ENCODE data around the gene C16orf54. TPM values are rescaled to one million over a fixed set of nuclear protein-coding genes. Genes with fewer than 3 reads are reported as not detected.
"Not testable (repeated sequence)": the region's sequence is repeated elsewhere in the genome, so short reads cannot be mapped to it uniquely, and the experiment has no call there.

The C16orf54 gene
- total RNA-seq, 1 experiment from 2014 or later = 0.18 TPM

GRCh38 chr16:29694384-29695195 lies 51.2 kb downstream of the C16orf54 start:
- in situ Hi-C loops (cut with HindIII; ENCODE audit: low pct_unique_long_range_greater_than_20kb, low sequenced_read_pairs) = no loop called here

GRCh38 chr16:29692606-29693005 lies 53.2 kb downstream of the C16orf54 start:
- POLR2A ChIA-PET; H3K4me1 ChIP-seq (ENCODE audit: control insufficient read depth, insufficient read depth, low read length); H3K9me3 ChIP-seq (ENCODE audit: control insufficient read depth, insufficient read depth, low read depth, low read length); DNase-seq (ENCODE audit: low read depth, low spot score); H3K27me3 ChIP-seq (ENCODE audit: control insufficient read depth, insufficient read depth, low read length); CTCF ChIA-PET; ATAC-seq; H3K27ac ChIP-seq (ENCODE audit: low read length); BruUV-seq (replicated peaks); in situ Hi-C loops (cut with HindIII; ENCODE audit: low pct_unique_long_range_greater_than_20kb, low sequenced_read_pairs); H3K36me3 ChIP-seq (ENCODE audit: control insufficient read depth, insufficient read depth, low read length); H3K4me3 ChIP-seq (ENCODE audit: low read depth in 2 of 2, low read length in 2 of 2): not testable (repeated sequence)
- intact Hi-C loops (cut with micrococcal nuclease; ENCODE audit: unreplicated experiment) = loop anchor here (5.0 to 10.0 kb wide), 2 partner anchors 122 to 335 kb away; partner anchors contain the start of genes PAGR1 and PRRT2

More at GRCh38 chr16:29694384-29695195, 51.2 kb downstream of the C16orf54 start:
- no peaks in the 10 kb centered on the region for H3K9me3 ChIP-seq (ENCODE audit: control insufficient read depth, insufficient read depth, low read depth, low read length)
- ATAC-seq (no peak), DNase-seq (ENCODE audit: low read depth, low spot score) (no peak)
- POLR2A ChIA-PET = interaction anchor here (0.6 kb wide), 1 partner anchor 13 kb away, joined by 4 read pairs; no protein-coding TSS in a partner anchor
- no peak overlapping the region for H3K27ac ChIP-seq (ENCODE audit: low read length)
- H3K4me3 ChIP-seq (ENCODE audit: low read depth in 2 of 2, low read length in 2 of 2) = no peak overlapping the region
- no TSS peak for BruUV-seq (replicated peaks)
- no peaks in the 10 kb centered on the region for H3K27me3 ChIP-seq (ENCODE audit: control insufficient read depth, insufficient read depth, low read length)
- H3K4me1 ChIP-seq (ENCODE audit: control insufficient read depth, insufficient read depth, low read length) = no peaks in the 10 kb centered on the region
- TF ChIP-seq REST (IDR thresholded peaks at IDR 0.05; ENCODE audit: insufficient read depth in 1 of 2, low read depth in 2 of 2, low read length in 1 of 2) = no peak
- no peak for TF ChIP-seq POLR2AphosphoS5 (IDR thresholded peaks at IDR 0.05; ENCODE audit: low read depth, low read length)
- TF ChIP-seq SIN3A (IDR thresholded peaks at IDR 0.05; ENCODE audit: borderline replicate concordance, insufficient read depth, low read depth, low read length) = no peak
- TF ChIP-seq TCF7L2 (IDR thresholded peaks at IDR 0.05; ENCODE audit: low read depth, low read length) = no peak
- no peak for TF ChIP-seq CTCF (IDR thresholded peaks at IDR 0.05)
- CTCF ChIA-PET = interaction anchor here (0.6 kb wide), 2 partner anchors 113 to 240 kb away, joined by 3 to 6 read pairs; no protein-coding TSS in a partner anchor
- intact Hi-C loops (cut with micrococcal nuclease; ENCODE audit: unreplicated experiment) = loop anchor here (5.0 to 10.0 kb wide), 2 partner anchors 120 to 333 kb away; partner anchors contain the start of genes PAGR1 and PRRT2
- no peaks in the 10 kb centered on the region for H3K36me3 ChIP-seq (ENCODE audit: control insufficient read depth, insufficient read depth, low read length)

Other genes starting within 250 kb of the C16orf54 start
- 55.3 TPM for gene NPIPB12, start 239.6 kb downstream of the C16orf54 start, total RNA-seq (2021; ENCODE audit: unreplicated experiment)
- gene SPN, start 82.7 kb downstream of the C16orf54 start, total RNA-seq (2021; ENCODE audit: unreplicated experiment) = 1.3 TPM
- 27.9 TPM for gene QPRT, start 66.8 kb downstream of the C16orf54 start, total RNA-seq (2021; ENCODE audit: unreplicated experiment)
- gene ZG16, start 32.3 kb upstream of the C16orf54 start, total RNA-seq (2021; ENCODE audit: unreplicated experiment) = not detected
- 111 TPM for gene KIF22, start 44.8 kb upstream of the C16orf54 start, total RNA-seq (2021; ENCODE audit: unreplicated experiment)
- 426 TPM for gene MAZ, start 60.5 kb upstream of the C16orf54 start, total RNA-seq (2021; ENCODE audit: unreplicated experiment)
- gene PRRT2, start 66.2 kb upstream of the C16orf54 start, total RNA-seq (2021; ENCODE audit: unreplicated experiment) = 9.7 TPM
- gene PAGR1, start 70.2 kb upstream of the C16orf54 start, total RNA-seq (2021; ENCODE audit: unreplicated experiment) = 42.5 TPM
- 107 TPM for gene MVP, start 74.5 kb upstream of the C16orf54 start, total RNA-seq (2021; ENCODE audit: unreplicated experiment)
- gene CDIPT, start 117.2 kb upstream of the C16orf54 start, total RNA-seq (2021; ENCODE audit: unreplicated experiment) = 71.6 TPM
- 70.7 TPM for gene SEZ6L2, start 153.6 kb upstream of the C16orf54 start, total RNA-seq (2021; ENCODE audit: unreplicated experiment)
- gene ASPHD1, start 154.5 kb upstream of the C16orf54 start, total RNA-seq (2021; ENCODE audit: unreplicated experiment) = 87.0 TPM
- gene KCTD13, start 180.2 kb upstream of the C16orf54 start, total RNA-seq (2021; ENCODE audit: unreplicated experiment) = 45.7 TPM
- gene TMEM219, start 216.1 kb upstream of the C16orf54 start, total RNA-seq (2021; ENCODE audit: unreplicated experiment) = 161 TPM
- 99.4 TPM for gene TAOK2, start 227.9 kb upstream of the C16orf54 start, total RNA-seq (2021; ENCODE audit: unreplicated experiment)
- 25.3 TPM for gene HIRIP3, start 249.6 kb upstream of the C16orf54 start, total RNA-seq (2021; ENCODE audit: unreplicated experiment)

Data from Panc1 (cell line).